Mesenchymal stem cell (in vitro differentiated cells and primary cell): Measurements from ENCODE around the gene OR52B2. TPM values are rescaled to one million over a fixed set of nuclear protein-coding genes. Genes with fewer than 3 reads are reported as not detected.
A peak's percentile ranks its signal among the peaks of the same experiment; 100 is the strongest.

ENCODE experiments used
- DNase-seq: peaks from one replicate; pipeline ENCODE4 v3.0.0-alpha.2; 2013
- H2AFZ ChIP-seq: one replicate; pipeline ENCODE4 v1.6.1; 2013; ENCODE audit warnings: low read depth, mild to moderate bottlenecking, control low read depth, inconsistent platforms, low read length, moderate library complexity
- H2AK5ac ChIP-seq: 2 replicates; pipeline ENCODE4 v1.6.1; 2013; ENCODE audit warnings: low read length, moderate library complexity, mild to moderate bottlenecking, inconsistent platforms; ENCODE audit not compliant: severe bottlenecking
- H2BK120ac ChIP-seq: one replicate; pipeline ENCODE4 v1.6.1; 2013; ENCODE audit warnings: low read depth, mild to moderate bottlenecking, inconsistent platforms, low read length, moderate library complexity
- H2BK12ac ChIP-seq, 2 experiments: one replicate each; pipeline ENCODE4 v1.6.1; 2013; ENCODE audit warnings: inconsistent platforms in 2 of 2, low read length in 2 of 2, mild to moderate bottlenecking in 2 of 2, moderate library complexity in 2 of 2, control low read depth in 1 of 2
- H2BK15ac ChIP-seq: one replicate; pipeline ENCODE4 v1.6.1; 2013; ENCODE audit warnings: mild to moderate bottlenecking, low read depth, inconsistent platforms; ENCODE audit not compliant: poor library complexity, severe bottlenecking
- H2BK5ac ChIP-seq: 2 replicates; pipeline ENCODE4 v1.6.1; 2013; ENCODE audit warnings: low read depth, mild to moderate bottlenecking, low read length, control low read depth, inconsistent platforms; ENCODE audit not compliant: poor library complexity, severe bottlenecking
- H3K14ac ChIP-seq, 2 experiments: one replicate each; pipeline ENCODE4 v1.6.1; 2013; ENCODE audit warnings: inconsistent platforms in 2 of 2, low read length in 2 of 2, control low read depth in 1 of 2, mild to moderate bottlenecking in 1 of 2, moderate library complexity in 1 of 2
- H3K18ac ChIP-seq, 2 experiments: one replicate each; pipeline ENCODE4 v1.6.1; 2013; ENCODE audit warnings: inconsistent platforms in 2 of 2, low read length in 2 of 2, control low read depth in 1 of 2, low read depth in 1 of 2, mild to moderate bottlenecking in 1 of 2
- H3K23ac ChIP-seq, 2 experiments: one replicate each; pipeline ENCODE4 v1.6.1; 2013; ENCODE audit warnings: inconsistent platforms in 2 of 2, low read length in 2 of 2, mild to moderate bottlenecking in 2 of 2, moderate library complexity in 2 of 2, control low read depth in 1 of 2
- H3K27ac ChIP-seq: 2 replicates; pipeline ENCODE4 v1.5.1; 2013; ENCODE audit warnings: mild to moderate bottlenecking, moderate library complexity, low read length, control low read depth, inconsistent platforms; ENCODE audit not compliant: poor library complexity, severe bottlenecking
- H3K27me3 ChIP-seq, 2 experiments: 2 replicates each; pipeline versions ENCODE4 v1.6.1 to v1.7.0; 2013; ENCODE audit warnings: low read length in 2 of 2, mild to moderate bottlenecking in 2 of 2, moderate library complexity in 2 of 2, control low read depth in 1 of 2, inconsistent platforms in 1 of 2; ENCODE audit not compliant: control insufficient read depth in 1 of 2, insufficient read depth in 1 of 2
- H3K36me3 ChIP-seq, 2 experiments: 2 replicates each; pipeline versions ENCODE4 v1.6.1 to v1.7.0; 2013; ENCODE audit warnings: low read length in 2 of 2, control low read depth in 1 of 2, inconsistent platforms in 1 of 2, low read depth in 1 of 2, mild to moderate bottlenecking in 1 of 2; ENCODE audit not compliant: insufficient read depth in 2 of 2, control insufficient read depth in 1 of 2
- H3K4ac ChIP-seq, 2 experiments: one replicate each; pipeline ENCODE4 v1.6.1; 2013; ENCODE audit warnings: inconsistent platforms in 2 of 2, low read length in 2 of 2, mild to moderate bottlenecking in 2 of 2, moderate library complexity in 2 of 2, control low read depth in 1 of 2, low read depth in 1 of 2
- H3K4me1 ChIP-seq: 2 replicates; pipeline ENCODE4 v1.6.1; 2013; ENCODE audit warnings: low read depth, low read length, control low read depth; ENCODE audit not compliant: control insufficient read depth, insufficient read depth
- H3K4me2 ChIP-seq: 2 replicates; pipeline ENCODE4 v1.6.1; 2013; ENCODE audit warnings: low read length, mild to moderate bottlenecking, inconsistent platforms; ENCODE audit not compliant: poor library complexity, severe bottlenecking
- H3K4me3 ChIP-seq, 2 experiments: 2 replicates each; pipeline versions ENCODE4 v1.5.1 to v1.7.0; 2013; ENCODE audit warnings: low read length in 2 of 2, mild to moderate bottlenecking in 2 of 2, control low read depth in 1 of 2, low read depth in 1 of 2; ENCODE audit not compliant: insufficient read depth in 1 of 2
- H3K79me1 ChIP-seq: replicated peaks from 2 replicates; pipeline ENCODE4 v1.6.1; 2013; ENCODE audit warnings: mild to moderate bottlenecking, control low read depth, low read length, inconsistent platforms; ENCODE audit not compliant: poor library complexity, severe bottlenecking
- H3K9ac ChIP-seq: 2 replicates; pipeline ENCODE4 v1.7.0; 2013; ENCODE audit warnings: mild to moderate bottlenecking, low read length, moderate library complexity
- H3K9me3 ChIP-seq: 2 replicates; pipeline ENCODE4 v1.7.0; 2013; ENCODE audit warnings: mild to moderate bottlenecking, low read length; ENCODE audit not compliant: control insufficient read depth
- H4K8ac ChIP-seq: one replicate; pipeline ENCODE4 v1.6.1; 2013; ENCODE audit warnings: inconsistent platforms, mild to moderate bottlenecking, low read length, moderate library complexity
- H4K91ac ChIP-seq: one replicate; pipeline ENCODE4 v1.6.1; 2013; ENCODE audit warnings: mild to moderate bottlenecking, low read length, inconsistent platforms
- WGBS: methylation state at CpG from one replicate; pipeline ENCODE4 v1.1.7; 2013; ENCODE audit warnings: mixed read lengths; 5-methylcytosine and 5-hydroxymethylcytosine counted together
- polyA plus RNA-seq, 2 experiments: library from polyadenylated mRNA; stranded (reverse); fragments of 200-250 nt; gene quantifications; one replicate each; pipeline ENCODE4 v1.2.3, GENCODE V29; 2013

OR52B2 gene
- polyA plus RNA-seq (2013, experiment 1 of 2): not detected
- not detected for polyA plus RNA-seq (2013, experiment 2 of 2)

- Histone ChIP-seq H2BK120ac (no peak within 1 kb of the TSS), H3K9me3 (peaks cover 4% of the 10 kb centered on the region), H3K14ac (no peak within 1 kb of the TSS), H3K9ac (no peak within 1 kb of the TSS), H3K23ac (no peak within 1 kb of the TSS), H3K4ac (no peak within 1 kb of the TSS), H2AFZ (no peak within 1 kb of the TSS), H3K4me1 (no peaks in the 10 kb centered on the region), H3K36me3 (no peaks in the 10 kb centered on the region), H2AK5ac (no peak within 1 kb of the TSS), H2BK12ac (no peak within 1 kb of the TSS), H3K4me2 (no peak within 1 kb of the TSS), H3K79me1 (no peaks in the 10 kb centered on the region), H4K8ac (no peak within 1 kb of the TSS), H3K18ac (no peak within 1 kb of the TSS), H2BK15ac (no peak within 1 kb of the TSS), H3K27ac (no peak within 1 kb of the TSS), H4K91ac (no peak within 1 kb of the TSS), H3K4me3 (no peak within 1 kb of the TSS), H2BK5ac (no peak within 1 kb of the TSS), H3K27me3 (peaks cover under 1 to 2% of the 10 kb centered on the region in 2 experiments)
- no CpG with 5 or more reads among the region's 1 CpG for WGBS
- no peak for DNase-seq
Observed at GRCh38 chr11:6170226-6170625, at the start of gene OR52B2. OR52B2 (minus strand) TSS chr11:6170326; CDS start chr11:6170326, 0 bp downstream.

- Histone ChIP-seq H3K4me1 (peaks cover 4% of the 10 kb centered on the region), H3K27ac (peak overlapping the region; percentile 46), H2BK15ac (no peak overlapping the region), H4K91ac (no peak overlapping the region), H3K18ac (no peak overlapping the region), H3K36me3 (peaks cover 48 to 88% of the 10 kb centered on the region in 2 experiments), H3K79me1 (peaks cover 43% of the 10 kb centered on the region), H4K8ac (no peak overlapping the region), H2AFZ (no peak overlapping the region), H3K4me2 (no peak overlapping the region), H2BK5ac (no peak overlapping the region), H3K9me3 (no peaks in the 10 kb centered on the region), H3K23ac (no peak overlapping the region), H2BK120ac (no peak overlapping the region), H2BK12ac (no peak overlapping the region), H3K4me3 (no peak overlapping the region), H3K27me3 (no peaks in the 10 kb centered on the region), H2AK5ac (no peak overlapping the region), H3K4ac (no peak overlapping the region), H3K14ac (no peak overlapping the region), H3K9ac (peak overlapping the region; percentile 69)
- WGBS: 0% methylated on average over 1 of the region's 2 CpGs
- DNase-seq: peak; percentile 79
Observed at GRCh38 chr11:6219359-6219758, 49.2 kb upstream of the OR52B2 start.

- H3K27me3 ChIP-seq: no peaks in the 10 kb centered on the region
- H2AK5ac ChIP-seq: no peak overlapping the region
- H3K9me3 ChIP-seq: no peaks in the 10 kb centered on the region
- no peak overlapping the region for H2BK5ac ChIP-seq
- H3K4me2 ChIP-seq: no peak overlapping the region
- no peak overlapping the region for H3K4ac ChIP-seq
- H3K79me1 ChIP-seq: peaks cover 30% of the 10 kb centered on the region
- H3K4me1 ChIP-seq: peaks cover 4% of the 10 kb centered on the region
- no peak overlapping the region for H2BK120ac ChIP-seq
- no peak overlapping the region for H3K9ac ChIP-seq
- no peak for DNase-seq
- H4K8ac ChIP-seq: no peak overlapping the region
- no peak overlapping the region for H2AFZ ChIP-seq
- no peak overlapping the region for H2BK12ac ChIP-seq
- H3K36me3 ChIP-seq: peaks cover 35 to 89% of the 10 kb centered on the region in 2 experiments
- WGBS: 89% methylated on average over 18 of the region's 19 CpGs
- no peak overlapping the region for H3K18ac ChIP-seq
- no peak overlapping the region for H3K14ac ChIP-seq
- no peak overlapping the region for H4K91ac ChIP-seq
- H3K27ac ChIP-seq: no peak overlapping the region
- H2BK15ac ChIP-seq: no peak overlapping the region
- H3K23ac ChIP-seq: no peak overlapping the region
- no peak overlapping the region for H3K4me3 ChIP-seq
Observed at GRCh38 chr11:6217722-6218121, 47.6 kb upstream of the OR52B2 start.

GRCh38 chr11:6216501-6216900, 46.4 kb upstream of the OR52B2 start:
- Histone ChIP-seq H3K4me2 (no peak overlapping the region), H3K4me1 (peaks cover 4% of the 10 kb centered on the region), H3K27ac (no peak overlapping the region), H4K91ac (no peak overlapping the region), H2BK120ac (no peak overlapping the region), H2BK12ac (no peak overlapping the region), H2BK15ac (no peak overlapping the region), H2BK5ac (no peak overlapping the region), H3K79me1 (peaks cover 27% of the 10 kb centered on the region), H3K4me3 (no peak overlapping the region), H3K23ac (no peak overlapping the region), H3K14ac (no peak overlapping the region), H3K18ac (no peak overlapping the region), H3K27me3 (no peaks in the 10 kb centered on the region), H3K4ac (no peak overlapping the region), H2AK5ac (no peak overlapping the region), H4K8ac (no peak overlapping the region), H3K36me3 (peaks cover 37 to 89% of the 10 kb centered on the region in 2 experiments), H3K9ac (no peak overlapping the region), H2AFZ (no peak overlapping the region), H3K9me3 (no peaks in the 10 kb centered on the region)
- no peak for DNase-seq
- 92% methylated on average over 4 of the region's 4 CpGs for WGBS
